ENCODE results near the gene PTPRN2.

PTPRN2 gene

DNA sequence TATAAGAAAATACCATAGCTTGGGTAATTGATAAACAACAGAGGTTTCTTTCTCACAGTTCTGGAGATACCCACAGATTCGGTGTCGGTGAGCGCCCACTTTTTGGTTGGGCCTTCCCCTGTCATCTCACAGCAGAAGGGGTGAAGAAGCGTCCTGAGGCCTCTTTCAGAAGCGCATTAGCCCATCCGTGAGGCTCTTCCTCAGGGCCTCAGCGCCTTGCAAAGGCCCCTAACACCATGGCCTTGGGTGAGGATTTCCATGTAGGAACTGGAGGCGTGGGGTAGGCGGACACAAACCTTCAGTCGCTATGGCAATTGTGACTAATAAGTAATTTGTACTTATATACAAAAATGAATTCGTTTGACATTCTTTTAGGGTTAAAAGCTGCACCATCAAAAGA is 316.0 kb downstream of the PTPRN2 start:
- no peak for DNase-seq

GRCh38 chr7:158270856-158271413 is 316.7 kb downstream of the PTPRN2 start:
- DNase-seq, result no peak

- DNase-seq, result no peak
Measured at GRCh38 chr7:158270106-158270775, 317.4 kb downstream of the PTPRN2 start.

GRCh38 chr7:158268816-158269535 is 318.6 kb downstream of the PTPRN2 start:
- DNase-seq, result no peak

DNA sequence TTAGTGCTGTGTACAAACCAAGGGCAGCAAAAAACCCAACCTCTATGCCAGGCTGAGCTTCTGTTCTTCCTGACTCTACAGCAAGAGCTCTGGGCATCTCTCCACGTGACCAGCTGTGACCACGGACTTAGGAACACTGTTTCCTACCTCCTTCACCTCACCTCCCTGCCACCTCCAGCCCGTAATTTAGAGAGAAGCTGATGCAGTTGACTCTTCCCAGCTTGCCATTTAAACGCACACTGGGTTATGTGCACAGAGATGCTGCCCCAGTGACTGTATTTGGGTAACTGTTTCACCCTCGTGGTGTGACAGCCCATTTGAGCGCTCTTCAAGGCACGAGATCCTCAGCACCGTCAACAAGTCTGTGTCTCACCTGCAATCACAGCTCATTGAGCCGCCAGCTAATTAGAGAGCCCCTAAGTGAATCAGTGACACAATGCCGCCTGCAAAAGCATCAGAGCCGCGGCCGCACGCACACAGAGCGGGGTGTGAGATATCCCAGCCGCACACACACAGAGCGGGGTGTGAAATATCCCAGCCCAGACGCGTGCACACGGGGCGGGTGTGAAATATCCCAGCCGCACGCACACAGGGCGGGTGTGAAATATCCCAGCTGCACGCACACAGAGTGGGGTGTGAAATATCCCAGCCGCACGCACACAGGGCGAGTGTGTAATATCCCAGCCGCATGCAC is 319.7 kb downstream of the PTPRN2 start:
- DNase-seq, result no peak

DNA sequence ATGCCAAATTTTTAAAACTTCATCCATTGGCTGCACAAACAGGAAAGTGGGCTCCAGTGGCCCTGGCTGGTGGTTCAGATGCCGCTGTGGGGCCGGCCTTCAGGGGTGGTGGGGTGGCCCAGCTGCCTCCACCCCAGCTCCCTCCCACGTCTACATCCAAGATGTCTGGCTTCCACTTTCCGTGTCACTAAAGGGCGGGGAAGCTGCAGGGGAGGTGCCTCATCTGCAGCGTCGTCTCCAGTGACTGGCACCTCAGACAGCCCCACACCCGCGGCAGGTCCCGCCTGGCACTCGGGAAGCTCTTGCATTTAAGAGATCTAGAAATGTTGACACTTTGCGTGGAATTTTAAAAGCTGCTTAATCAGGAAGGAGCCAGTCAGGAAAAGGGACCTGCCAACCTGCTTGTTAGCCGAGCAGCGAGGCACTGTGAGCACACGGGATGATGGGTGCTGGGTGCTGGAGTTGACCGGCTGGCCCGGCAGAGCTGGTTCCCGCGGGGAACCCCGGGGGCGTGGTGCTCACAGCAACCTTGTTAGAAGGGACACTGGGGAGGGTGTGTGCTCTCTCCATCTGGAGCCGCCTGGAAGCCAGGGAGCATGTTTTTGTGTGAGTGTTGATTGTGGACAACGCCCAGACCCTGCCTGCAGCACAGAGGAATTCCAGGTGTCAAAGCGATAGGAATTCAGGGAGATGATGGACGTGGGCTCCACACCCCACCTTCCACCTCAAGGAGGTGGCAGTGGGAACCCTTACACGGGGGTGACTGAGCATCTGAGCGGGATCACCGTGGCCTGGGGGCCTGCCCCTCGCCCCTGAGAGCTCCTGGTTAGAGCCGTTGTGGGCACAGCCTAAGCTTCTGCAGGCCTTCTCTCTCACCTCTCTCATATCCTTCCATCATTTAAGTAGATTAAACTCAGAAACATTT is 320.5 kb downstream of the PTPRN2 start:
- DNase-seq, result no peak

GRCh38 chr7:158266426-158266816 is 321.2 kb downstream of the PTPRN2 start:
- no peak for DNase-seq

DNA sequence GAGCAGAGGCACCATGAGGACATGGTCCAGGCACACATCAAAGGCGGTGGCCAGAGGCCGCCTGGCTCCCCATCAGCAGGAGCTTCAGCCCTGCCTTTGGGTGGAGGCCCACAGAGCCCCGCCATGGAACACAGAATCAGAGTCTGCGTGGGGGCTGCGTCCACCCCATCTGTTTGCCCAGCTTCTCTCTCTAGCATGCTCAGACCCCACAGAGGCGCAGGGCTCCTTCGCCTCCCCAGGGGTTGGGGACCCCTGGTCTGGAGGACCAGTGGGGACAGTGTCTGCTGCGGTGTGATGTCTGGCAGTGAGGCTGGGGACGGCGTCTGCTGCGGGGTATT is 321.9 kb downstream of the PTPRN2 start:
- no peak for DNase-seq

GRCh38 chr7:158264881-158265742 is 322.5 kb downstream of the PTPRN2 start:
- no peak for DNase-seq

DNA sequence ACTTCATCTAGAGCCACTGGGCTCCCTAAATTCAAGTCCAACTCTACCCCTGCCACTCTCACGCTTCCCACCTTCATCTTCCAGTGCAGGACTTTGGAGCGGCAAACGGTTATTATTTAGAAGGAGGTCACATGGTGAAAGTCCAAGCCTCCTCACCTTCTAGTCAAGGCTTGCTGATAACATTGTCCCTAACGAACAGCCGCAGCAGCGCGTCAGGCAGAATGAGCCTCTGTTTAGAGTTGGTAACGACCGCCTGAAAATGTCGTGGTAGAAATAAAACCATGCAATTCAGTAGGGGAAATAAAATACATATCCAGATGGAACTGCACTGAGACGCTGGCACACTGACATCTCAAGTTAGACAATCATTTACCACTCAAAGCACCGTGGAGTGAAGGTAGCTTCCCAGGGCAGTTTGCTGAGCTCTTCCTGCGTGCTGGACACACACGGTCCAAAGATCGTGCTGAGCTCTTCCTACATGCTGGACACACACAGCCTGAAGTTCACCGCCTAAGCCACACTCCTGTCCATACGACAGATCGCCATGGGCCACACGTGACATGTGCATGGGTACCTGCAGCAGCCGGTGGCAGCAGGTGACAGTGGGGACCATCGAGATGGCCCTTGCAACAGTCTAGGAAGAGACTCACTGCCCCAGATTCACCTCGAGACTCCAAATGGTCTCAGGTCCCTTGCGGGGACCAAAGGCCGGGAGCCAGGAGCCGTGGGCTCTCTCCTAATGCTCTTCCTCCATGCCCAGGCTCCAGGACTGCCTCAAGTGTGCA is 323.5 kb downstream of the PTPRN2 start:
- DNase-seq, result no peak

DNA sequence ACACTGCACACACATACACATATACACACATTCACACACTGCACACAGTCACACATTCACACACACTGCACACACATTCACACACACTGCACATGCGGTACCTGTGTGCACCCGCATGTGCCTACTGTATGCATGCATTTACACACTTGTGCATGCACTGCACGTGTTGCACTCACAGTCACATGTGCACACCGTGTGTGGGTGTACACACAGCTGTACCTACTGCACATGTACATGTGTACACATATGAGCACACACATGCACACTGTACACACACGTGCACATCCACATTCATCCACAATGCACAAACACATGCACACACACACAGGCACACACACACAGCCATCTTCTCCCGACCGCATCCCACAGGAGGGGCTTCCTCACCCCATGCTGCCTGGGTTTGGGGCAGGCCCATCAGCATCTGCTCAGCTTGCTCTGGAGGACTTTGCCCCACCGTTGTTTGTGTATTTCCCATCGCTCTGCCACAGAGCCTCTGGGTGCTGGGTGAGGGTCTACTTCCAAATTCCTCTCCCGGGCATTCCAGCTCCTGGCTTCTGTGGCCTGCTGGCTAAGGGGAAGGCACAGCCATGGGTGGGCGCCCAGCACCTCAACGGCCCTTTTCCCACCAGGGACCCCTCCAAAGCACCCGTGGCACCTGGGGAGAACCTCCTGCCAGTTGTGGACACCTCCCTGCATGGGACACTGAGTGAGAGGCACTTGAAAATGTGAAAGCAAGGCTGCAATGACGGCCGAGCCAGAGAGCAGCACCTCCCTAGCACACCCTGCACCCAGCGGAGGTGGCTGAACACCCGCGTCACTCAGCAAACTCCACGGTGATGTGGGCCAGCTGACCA is 324.3 kb downstream of the PTPRN2 start:
- no peak for DNase-seq

- DNase-seq, result no peak
Measured at GRCh38 chr7:158262284-158263109, 325.1 kb downstream of the PTPRN2 start.

- no peak for DNase-seq
Measured at GRCh38 chr7:158261362-158262235, 326.0 kb downstream of the PTPRN2 start.

- no peak for DNase-seq
Measured at GRCh38 chr7:158260567-158261361, 326.9 kb downstream of the PTPRN2 start.

- DNase-seq, result no peak
Measured at GRCh38 chr7:158259671-158260418, 327.8 kb downstream of the PTPRN2 start.

- DNase-seq, result no peak
Measured at GRCh38 chr7:158259141-158259540, 328.5 kb downstream of the PTPRN2 start.
